HUES64 (cell line): Measurements from ENCODE around the gene TMEM229B.
A peak's percentile ranks its signal among the peaks of the same experiment; 100 is the strongest.

Experiments used
- H3K27ac ChIP-seq: 2 replicates; pipeline ENCODE4 v1.7.0; 2013; ENCODE audit warnings: low read depth, low read length, inconsistent platforms
- H3K27me3 ChIP-seq: 2 replicates; pipeline ENCODE4 v1.6.1; 2013; ENCODE audit warnings: mild to moderate bottlenecking, low read length; ENCODE audit not compliant: insufficient read depth
- H3K36me3 ChIP-seq: 2 replicates; pipeline ENCODE4 v1.6.1; 2013; ENCODE audit warnings: mild to moderate bottlenecking, low read length; ENCODE audit not compliant: insufficient read depth
- H3K4me1 ChIP-seq: 2 replicates; pipeline ENCODE4 v1.6.1; 2013; ENCODE audit warnings: mild to moderate bottlenecking, low read length, moderate library complexity; ENCODE audit not compliant: insufficient read depth
- H3K4me3 ChIP-seq: 2 replicates; pipeline ENCODE4 v1.5.1; 2013; ENCODE audit warnings: mild to moderate bottlenecking, low read length, moderate library complexity
- H3K9ac ChIP-seq: 2 replicates; pipeline ENCODE4 v1.6.1; 2013; ENCODE audit warnings: mild to moderate bottlenecking, low read depth, low read length
- H3K9me3 ChIP-seq: 2 replicates; pipeline ENCODE4 v1.6.1; 2013; ENCODE audit warnings: low read depth, low read length; ENCODE audit not compliant: insufficient read depth
- WGBS: fragments of 150-250, 120-280 bp; methylation state at CpG from one replicate; pipeline ENCODE4 v1.1.7; 2013; ENCODE audit warnings: missing lambda C conversion rate; 5-methylcytosine and 5-hydroxymethylcytosine counted together

The TMEM229B gene

DNA sequence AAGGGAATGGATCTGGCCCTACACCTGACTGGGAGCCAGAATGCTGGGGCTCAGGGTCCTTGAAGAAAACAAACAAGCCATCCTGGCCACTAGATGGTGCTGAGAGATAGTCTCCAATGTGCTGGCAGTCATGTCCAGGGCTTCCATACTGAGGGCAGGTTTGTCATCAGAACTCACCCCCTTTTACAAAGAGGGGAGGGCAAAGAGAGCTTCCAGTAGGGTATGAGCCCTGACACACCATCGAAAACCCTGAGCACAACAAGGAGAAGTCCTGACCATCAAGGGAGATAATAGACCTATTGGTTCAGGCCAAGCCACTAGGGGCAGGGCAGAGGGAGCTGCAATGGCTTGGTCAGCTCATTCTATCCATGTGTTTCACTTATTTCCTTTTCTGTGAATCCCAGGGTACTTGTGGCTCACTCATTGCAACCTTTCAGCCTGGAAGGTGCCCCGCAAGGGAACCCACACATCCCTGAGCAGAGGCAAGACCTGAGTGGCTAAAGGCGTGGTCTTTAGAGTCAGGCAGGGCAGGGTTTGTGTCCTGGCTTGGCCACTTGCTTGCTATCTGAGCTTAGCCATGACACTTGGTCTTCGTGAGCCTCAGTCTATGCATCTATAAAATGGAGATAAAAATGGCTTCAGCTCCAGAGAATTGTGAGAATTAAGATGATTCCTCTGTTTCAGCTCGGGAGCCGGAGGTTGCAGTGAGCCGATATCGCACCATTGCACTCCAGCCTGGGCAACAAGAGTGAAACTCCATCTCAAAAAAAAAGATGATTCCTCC is 38.3 kb upstream of the TMEM229B start:
- no peaks in the 10 kb centered on the region for H3K36me3 ChIP-seq
- no peak overlapping the region for H3K9ac ChIP-seq
- no peaks in the 10 kb centered on the region for H3K9me3 ChIP-seq
- no peak overlapping the region for H3K27ac ChIP-seq
- no peaks in the 10 kb centered on the region; the same call in 1 of the 2 replicates for H3K27me3 ChIP-seq
- 78% methylated on average over 8 of the region's 8 CpGs for WGBS
- H3K4me3 ChIP-seq = no peak overlapping the region
- no peaks in the 10 kb centered on the region for H3K4me1 ChIP-seq

DNA sequence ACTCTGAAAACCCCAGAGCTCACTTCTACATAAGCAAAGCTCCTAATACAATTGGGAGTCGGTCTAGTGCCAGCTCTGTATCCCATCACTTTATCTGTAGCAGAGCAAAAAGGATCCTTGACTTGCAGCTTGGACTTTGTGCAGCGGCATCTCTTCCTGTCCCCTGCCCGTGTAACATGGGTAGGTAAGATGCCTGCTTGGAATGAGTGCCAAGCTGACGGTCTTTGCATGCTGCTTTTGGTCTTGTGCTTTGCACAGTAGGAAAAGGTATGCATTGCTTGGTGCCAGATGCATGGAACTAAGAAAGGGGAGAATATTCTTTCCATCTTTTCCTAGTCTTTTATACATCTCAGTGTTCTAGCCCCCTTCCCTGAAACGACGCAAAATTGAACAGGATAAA is 37.7 kb upstream of the TMEM229B start:
- Histone ChIP-seq H3K9me3 (no peaks in the 10 kb centered on the region), H3K4me3 (no peak overlapping the region), H3K27ac (no peak overlapping the region), H3K36me3 (no peaks in the 10 kb centered on the region), H3K9ac (no peak overlapping the region), H3K27me3 (no peaks in the 10 kb centered on the region), H3K4me1 (no peaks in the 10 kb centered on the region)
- WGBS = 84% methylated on average over 6 of the region's 6 CpGs

- 60% methylated on average over 1 of the region's 4 CpGs for WGBS
- Histone ChIP-seq H3K4me1 (no peaks in the 10 kb centered on the region), H3K4me3 (no peak overlapping the region), H3K27ac (no peak overlapping the region), H3K9ac (no peak overlapping the region), H3K9me3 (no peaks in the 10 kb centered on the region), H3K27me3 (peaks cover 3% of the 10 kb centered on the region; the same call in 1 of the 2 replicates), H3K36me3 (no peaks in the 10 kb centered on the region)
Measured at GRCh38 chr14:67525389-67525788, 36.9 kb upstream of the TMEM229B start.

- Histone ChIP-seq H3K27me3 (peaks cover 5% of the 10 kb centered on the region), H3K36me3 (no peaks in the 10 kb centered on the region), H3K4me1 (no peaks in the 10 kb centered on the region), H3K27ac (no peak overlapping the region), H3K9ac (no peak overlapping the region), H3K4me3 (no peak overlapping the region), H3K9me3 (no peaks in the 10 kb centered on the region)
- WGBS = 90% methylated on average over 2 of the region's 3 CpGs
Measured at GRCh38 chr14:67524634-67524963, 36.1 kb upstream of the TMEM229B start.

- WGBS = 93% methylated on average over 6 of the region's 7 CpGs
- no peak overlapping the region for H3K4me3 ChIP-seq
- H3K9me3 ChIP-seq = no peaks in the 10 kb centered on the region
- H3K27me3 ChIP-seq = peaks cover 11% of the 10 kb centered on the region
- no peaks in the 10 kb centered on the region for H3K36me3 ChIP-seq
- no peaks in the 10 kb centered on the region for H3K4me1 ChIP-seq
- no peak overlapping the region for H3K27ac ChIP-seq
- no peak overlapping the region for H3K9ac ChIP-seq
Measured at GRCh38 chr14:67523764-67524633, 35.5 kb upstream of the TMEM229B start.

GRCh38 chr14:67522270-67522669 is 33.7 kb upstream of the TMEM229B start:
- H3K4me1 ChIP-seq = no peaks in the 10 kb centered on the region
- H3K36me3 ChIP-seq = no peaks in the 10 kb centered on the region
- WGBS = 75% methylated on average over 2 of the region's 2 CpGs
- H3K9ac ChIP-seq = no peak overlapping the region
- peaks cover 28% of the 10 kb centered on the region for H3K27me3 ChIP-seq
- H3K27ac ChIP-seq = no peak overlapping the region
- H3K4me3 ChIP-seq = no peak overlapping the region
- no peaks in the 10 kb centered on the region for H3K9me3 ChIP-seq

GRCh38 chr14:67520482-67520881 is 32.0 kb upstream of the TMEM229B start:
- Histone ChIP-seq H3K4me3 (no peak overlapping the region), H3K9ac (no peak overlapping the region), H3K36me3 (no peaks in the 10 kb centered on the region), H3K9me3 (no peaks in the 10 kb centered on the region), H3K27me3 (peaks cover 45% of the 10 kb centered on the region), H3K27ac (no peak overlapping the region), H3K4me1 (no peaks in the 10 kb centered on the region)
- no CpG with 5 or more reads among the region's 1 CpG for WGBS

- no peaks in the 10 kb centered on the region for H3K9me3 ChIP-seq
- no peak overlapping the region for H3K4me3 ChIP-seq
- no peak overlapping the region for H3K9ac ChIP-seq
- H3K27ac ChIP-seq = no peak overlapping the region
- H3K27me3 ChIP-seq = peaks cover 56% of the 10 kb centered on the region
- 89% methylated on average over 5 of the region's 5 CpGs for WGBS
- no peaks in the 10 kb centered on the region for H3K36me3 ChIP-seq
- no peaks in the 10 kb centered on the region for H3K4me1 ChIP-seq
Measured at GRCh38 chr14:67519406-67519805, 30.9 kb upstream of the TMEM229B start.

DNA sequence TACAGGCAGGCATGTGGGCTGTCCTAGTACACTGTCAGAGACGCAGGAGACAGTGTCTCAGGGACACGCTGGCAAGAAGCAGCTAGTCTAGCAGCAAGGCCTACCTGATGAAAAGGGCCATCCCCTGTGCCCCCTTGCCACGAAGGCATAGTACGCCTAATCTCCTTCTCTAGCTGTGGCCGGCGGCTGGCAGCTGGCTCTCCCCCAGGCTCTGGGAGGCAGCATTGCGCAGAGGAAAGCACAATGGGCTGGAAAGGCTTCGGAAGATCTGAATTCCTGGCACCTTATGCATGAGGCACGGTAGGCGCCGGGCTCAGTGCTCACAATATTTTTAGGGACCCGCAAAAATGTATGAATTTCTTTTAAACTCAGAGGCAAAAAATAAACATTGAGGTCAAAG is 28.6 kb upstream of the TMEM229B start:
- 35% methylated on average over 12 of the region's 12 CpGs for WGBS
- no peaks in the 10 kb centered on the region for H3K4me1 ChIP-seq
- H3K4me3 ChIP-seq = no peak overlapping the region
- peaks cover 75% of the 10 kb centered on the region for H3K27me3 ChIP-seq
- no peak overlapping the region for H3K27ac ChIP-seq
- no peaks in the 10 kb centered on the region for H3K36me3 ChIP-seq
- H3K9ac ChIP-seq = no peak overlapping the region
- H3K9me3 ChIP-seq = no peaks in the 10 kb centered on the region

GRCh38 chr14:67516676-67517075 is 28.2 kb upstream of the TMEM229B start:
- 38% methylated on average over 2 of the region's 2 CpGs for WGBS
- H3K27me3 ChIP-seq = peaks cover 79% of the 10 kb centered on the region
- no peaks in the 10 kb centered on the region for H3K9me3 ChIP-seq
- H3K4me3 ChIP-seq = no peak overlapping the region
- H3K4me1 ChIP-seq = no peaks in the 10 kb centered on the region
- no peaks in the 10 kb centered on the region for H3K36me3 ChIP-seq
- no peak overlapping the region for H3K9ac ChIP-seq
- H3K27ac ChIP-seq = no peak overlapping the region

DNA sequence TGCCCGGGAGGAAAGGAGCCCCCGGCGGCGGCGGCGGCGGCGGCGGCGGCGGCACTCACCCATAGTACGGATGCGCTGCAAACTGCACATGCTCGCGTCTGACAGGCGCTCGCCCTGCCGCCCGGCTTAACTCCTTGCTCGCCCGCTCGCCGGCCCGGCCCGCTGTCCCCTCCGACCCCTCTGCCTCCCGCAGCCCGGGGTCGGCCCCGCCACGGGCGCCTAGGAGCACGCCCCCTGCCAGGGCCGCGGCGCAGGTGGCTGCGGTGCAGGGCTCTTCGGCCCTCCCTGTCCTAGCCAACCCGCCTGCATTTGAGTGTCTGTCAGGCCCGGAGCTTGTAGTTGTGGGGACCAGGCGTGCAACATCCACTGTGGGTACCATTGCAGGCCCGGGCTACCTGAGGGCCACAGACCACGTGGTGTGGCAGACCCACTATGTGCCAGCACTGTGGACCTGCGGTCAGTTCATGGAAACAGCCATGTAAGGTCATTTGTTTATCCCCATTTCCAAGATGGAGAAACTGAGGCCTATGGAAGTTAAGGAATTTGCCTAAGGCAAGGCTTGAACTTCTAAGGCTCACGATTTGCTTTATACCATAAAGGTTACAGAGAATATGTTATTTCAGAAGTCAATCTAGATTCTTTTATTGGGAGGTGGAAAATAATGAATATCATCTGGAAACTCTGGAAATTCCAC is 27.0 kb upstream of the TMEM229B start:
- Histone ChIP-seq H3K27me3 (peaks cover 81% of the 10 kb centered on the region), H3K9ac (no peak overlapping the region), H3K36me3 (no peaks in the 10 kb centered on the region), H3K27ac (no peak overlapping the region), H3K4me1 (no peaks in the 10 kb centered on the region), H3K4me3 (peak overlapping the region; percentile 60), H3K9me3 (no peaks in the 10 kb centered on the region)
- 7% methylated on average over 45 of the region's 45 CpGs for WGBS
